ENCODE results near the gene CCDC87. TPM values are rescaled to one million over a fixed set of nuclear protein-coding genes. Genes with fewer than 3 reads are reported as not detected.
"Not testable (repeated sequence)": the region's sequence is repeated elsewhere in the genome, so short reads cannot be mapped to it uniquely, and the experiment has no call there.

The CCDC87 gene, protein sequence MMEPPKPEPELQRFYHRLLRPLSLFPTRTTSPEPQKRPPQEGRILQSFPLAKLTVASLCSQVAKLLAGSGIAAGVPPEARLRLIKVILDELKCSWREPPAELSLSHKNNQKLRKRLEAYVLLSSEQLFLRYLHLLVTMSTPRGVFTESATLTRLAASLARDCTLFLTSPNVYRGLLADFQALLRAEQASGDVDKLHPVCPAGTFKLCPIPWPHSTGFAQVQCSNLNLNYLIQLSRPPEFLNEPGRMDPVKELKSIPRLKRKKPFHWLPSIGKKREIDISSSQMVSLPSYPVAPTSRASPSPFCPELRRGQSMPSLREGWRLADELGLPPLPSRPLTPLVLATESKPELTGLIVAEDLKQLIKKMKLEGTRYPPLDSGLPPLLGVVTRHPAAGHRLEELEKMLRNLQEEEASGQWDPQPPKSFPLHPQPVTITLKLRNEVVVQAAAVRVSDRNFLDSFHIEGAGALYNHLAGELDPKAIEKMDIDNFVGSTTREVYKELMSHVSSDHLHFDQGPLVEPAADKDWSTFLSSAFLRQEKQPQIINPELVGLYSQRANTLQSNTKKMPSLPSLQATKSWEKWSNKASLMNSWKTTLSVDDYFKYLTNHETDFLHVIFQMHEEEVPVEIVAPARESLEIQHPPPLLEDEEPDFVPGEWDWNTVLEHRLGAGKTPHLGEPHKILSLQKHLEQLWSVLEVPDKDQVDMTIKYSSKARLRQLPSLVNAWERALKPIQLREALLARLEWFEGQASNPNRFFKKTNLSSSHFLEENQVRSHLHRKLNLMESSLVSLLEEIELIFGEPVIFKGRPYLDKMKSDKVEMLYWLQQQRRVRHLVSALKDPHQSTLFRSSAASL
- total RNA-seq (0.35 TPM), polyA plus RNA-seq (not detected)

- Mint-ChIP-seq H3K27ac (peak within 1 kb of the TSS; percentile 98 to 100 (median 99)), H3K36me3 (peaks cover 5% of the 10 kb centered on the region), H3K4me1 (peaks cover 9 to 46% (median 19%) of the 10 kb centered on the region in 4 donors), H3K9me3 (no peaks in the 10 kb centered on the region), H3K27me3 (no peaks in the 10 kb centered on the region), H3K4me3 (peak within 1 kb of the TSS; percentile 92 to 100 (median 100))
- Histone ChIP-seq H3K9me3 (ENCODE audit: control insufficient read depth in 2 of 2, low read length in 2 of 2) (no peaks in the 10 kb centered on the region), H3K4me1 (ENCODE audit: control insufficient read depth, insufficient read depth, low read length, poor library complexity, severe bottlenecking) (peaks cover 21% of the 10 kb centered on the region), H3K4me3 (ENCODE audit: low read depth, low read length) (peak within 1 kb of the TSS; percentile 73), H3K27ac (ENCODE audit: insufficient read depth, low read length, poor library complexity, severe bottlenecking) (peak within 1 kb of the TSS; percentile 84), H3K36me3 (ENCODE audit: control insufficient read depth, insufficient read depth, low read length) (no peaks in the 10 kb centered on the region), H3K27me3 (ENCODE audit: control insufficient read depth, insufficient read depth, low read length) (no peaks in the 10 kb centered on the region)
- DNase-seq: peak; percentile 96 to 99 (median 97)
- peak; percentile 95 to 96 for ATAC-seq (ENCODE audit: low read depth in 2 of 2)
These were observed at the start of gene CCDC87, which contains the start of gene CCS for GRCh38 chr11:66592457-66593302. TSS of gene CCDC87 (minus strand) at chr11:66593063. CDS start at chr11:66593015, 48 bp downstream. TSS of gene CCS (plus strand) at chr11:66593185. CDS start at chr11:66593262, 77 bp downstream.

DNA sequence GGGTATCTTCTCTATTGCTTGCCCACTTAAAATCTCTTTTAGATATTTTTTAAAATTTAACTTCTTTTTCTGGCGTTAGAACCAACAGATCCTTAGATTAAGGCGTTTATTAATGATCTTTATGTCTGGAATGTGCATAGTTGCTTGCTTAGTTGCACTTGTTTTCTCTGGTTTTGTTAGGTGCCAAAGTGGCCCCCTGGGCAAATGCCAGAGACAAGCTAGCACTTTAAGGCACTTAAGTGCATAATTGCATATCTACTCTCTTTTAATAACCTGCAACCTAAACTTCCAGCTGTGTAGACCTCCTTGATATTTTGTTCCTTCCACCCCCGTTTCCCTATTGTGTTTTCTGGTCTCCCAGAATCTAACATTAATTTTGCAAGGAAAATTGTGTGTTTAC lies 49.0 kb upstream of the CCDC87 start:
- Histone ChIP-seq H3K4me3 (ENCODE audit: low read depth, low read length) (peak overlapping the region; percentile 92), H3K4me1 (ENCODE audit: control insufficient read depth, insufficient read depth, low read length, poor library complexity, severe bottlenecking) (peaks cover 80% of the 10 kb centered on the region), H3K36me3 (ENCODE audit: control insufficient read depth, insufficient read depth, low read length) (peaks cover 69% of the 10 kb centered on the region), H3K27me3 (ENCODE audit: control insufficient read depth, insufficient read depth, low read length) (no peaks in the 10 kb centered on the region), H3K27ac (ENCODE audit: insufficient read depth, low read length, poor library complexity, severe bottlenecking) (peak overlapping the region; percentile 50), H3K9me3 (ENCODE audit: control insufficient read depth in 2 of 2, low read length in 2 of 2) (no peaks in the 10 kb centered on the region)
- DNase-seq: no peak
- ATAC-seq (ENCODE audit: low read depth in 2 of 2): no peak
- peaks cover 0 to 2% (median 0%) of the 10 kb centered on the region in 7 donors for H3K9me3 Mint-ChIP-seq
- H3K27ac Mint-ChIP-seq: peak overlapping the region in 1 of 3 donors; percentile 71
- no peaks in the 10 kb centered on the region for H3K27me3 Mint-ChIP-seq
- H3K36me3 Mint-ChIP-seq: peaks cover 64% of the 10 kb centered on the region
- peaks cover 40 to 90% (median 81%) of the 10 kb centered on the region in 4 donors for H3K4me1 Mint-ChIP-seq
- H3K4me3 Mint-ChIP-seq: peak overlapping the region; percentile 78 to 100 (median 96)

- not testable (repeated sequence) for H3K9me3 Mint-ChIP-seq; ATAC-seq (ENCODE audit: low read depth in 2 of 2); H3K27me3 Mint-ChIP-seq; H3K27me3 ChIP-seq (ENCODE audit: control insufficient read depth, insufficient read depth, low read length); DNase-seq; H3K9me3 ChIP-seq (ENCODE audit: control insufficient read depth in 2 of 2, low read length in 2 of 2)
- Histone ChIP-seq H3K4me1 (ENCODE audit: control insufficient read depth, insufficient read depth, low read length, poor library complexity, severe bottlenecking) (peaks cover 61% of the 10 kb centered on the region), H3K4me3 (ENCODE audit: low read depth, low read length) (peak overlapping the region; percentile 92), H3K36me3 (ENCODE audit: control insufficient read depth, insufficient read depth, low read length) (peaks cover 52% of the 10 kb centered on the region), H3K27ac (ENCODE audit: insufficient read depth, low read length, poor library complexity, severe bottlenecking) (peak overlapping the region; percentile 94)
- H3K27ac Mint-ChIP-seq: peak overlapping the region; percentile 95 to 99 (median 97)
- peak overlapping the region; percentile 94 to 100 (median 98) for H3K4me3 Mint-ChIP-seq
- H3K36me3 Mint-ChIP-seq: peaks cover 46% of the 10 kb centered on the region
- H3K4me1 Mint-ChIP-seq: peaks cover 23 to 77% (median 66%) of the 10 kb centered on the region in 4 donors
These were observed 47.0 kb upstream of the CCDC87 start for GRCh38 chr11:66639814-66640340.

DNA sequence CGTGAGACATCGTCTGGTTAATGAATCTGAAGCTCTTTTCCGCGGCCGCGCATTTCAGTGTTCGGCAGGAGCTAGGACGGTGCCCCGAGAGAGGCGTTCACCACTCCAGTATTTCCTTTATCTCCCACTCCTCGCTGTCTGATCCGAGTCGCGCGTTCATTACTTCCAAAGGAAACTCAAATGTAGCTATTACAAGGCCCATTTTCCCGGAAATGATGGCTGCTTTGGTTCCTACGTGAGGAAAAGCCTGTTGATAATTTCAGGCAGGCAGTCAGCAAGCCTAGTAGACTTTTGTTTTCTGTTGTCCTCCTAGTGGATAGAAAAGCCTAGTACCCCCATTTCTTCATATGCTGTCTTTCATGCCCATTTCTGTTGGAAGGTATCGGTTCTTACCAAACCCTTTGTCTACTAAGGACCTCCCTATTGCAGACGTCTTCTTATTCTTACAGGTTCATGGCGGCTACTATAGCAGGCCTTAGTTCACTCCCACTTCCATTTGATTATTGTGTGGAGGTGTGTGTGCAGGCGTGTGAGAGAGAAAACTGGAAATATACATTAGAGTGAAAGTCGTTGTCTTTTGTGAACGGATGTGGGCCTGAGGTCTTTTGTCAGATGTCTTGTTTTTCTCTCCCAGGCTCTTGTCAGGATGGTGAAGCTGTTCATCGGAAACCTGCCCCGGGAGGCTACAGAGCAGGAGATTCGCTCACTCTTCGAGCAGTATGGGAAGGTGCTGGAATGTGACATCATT lies 46.4 kb upstream of the CCDC87 start:
- H3K27ac ChIP-seq (ENCODE audit: insufficient read depth, low read length, poor library complexity, severe bottlenecking): peak overlapping the region; percentile 94
- H3K4me1 ChIP-seq (ENCODE audit: control insufficient read depth, insufficient read depth, low read length, poor library complexity, severe bottlenecking): peaks cover 54% of the 10 kb centered on the region
- Mint-ChIP-seq H3K9me3 (no peaks in the 10 kb centered on the region), H3K36me3 (peaks cover 45% of the 10 kb centered on the region), H3K4me3 (peak overlapping the region; percentile 94 to 100 (median 98)), H3K27ac (peak overlapping the region; percentile 95 to 99 (median 97)), H3K27me3 (no peaks in the 10 kb centered on the region), H3K4me1 (peaks cover 23 to 76% (median 66%) of the 10 kb centered on the region in 4 donors)
- peak overlapping the region; percentile 92 for H3K4me3 ChIP-seq (ENCODE audit: low read depth, low read length)
- no peaks in the 10 kb centered on the region for H3K9me3 ChIP-seq (ENCODE audit: control insufficient read depth in 2 of 2, low read length in 2 of 2)
- ATAC-seq (ENCODE audit: low read depth in 2 of 2): no peak
- no peaks in the 10 kb centered on the region for H3K27me3 ChIP-seq (ENCODE audit: control insufficient read depth, insufficient read depth, low read length)
- peak; percentile 23 to 62 (median 56) for DNase-seq
- H3K36me3 ChIP-seq (ENCODE audit: control insufficient read depth, insufficient read depth, low read length): peaks cover 45% of the 10 kb centered on the region

DNA sequence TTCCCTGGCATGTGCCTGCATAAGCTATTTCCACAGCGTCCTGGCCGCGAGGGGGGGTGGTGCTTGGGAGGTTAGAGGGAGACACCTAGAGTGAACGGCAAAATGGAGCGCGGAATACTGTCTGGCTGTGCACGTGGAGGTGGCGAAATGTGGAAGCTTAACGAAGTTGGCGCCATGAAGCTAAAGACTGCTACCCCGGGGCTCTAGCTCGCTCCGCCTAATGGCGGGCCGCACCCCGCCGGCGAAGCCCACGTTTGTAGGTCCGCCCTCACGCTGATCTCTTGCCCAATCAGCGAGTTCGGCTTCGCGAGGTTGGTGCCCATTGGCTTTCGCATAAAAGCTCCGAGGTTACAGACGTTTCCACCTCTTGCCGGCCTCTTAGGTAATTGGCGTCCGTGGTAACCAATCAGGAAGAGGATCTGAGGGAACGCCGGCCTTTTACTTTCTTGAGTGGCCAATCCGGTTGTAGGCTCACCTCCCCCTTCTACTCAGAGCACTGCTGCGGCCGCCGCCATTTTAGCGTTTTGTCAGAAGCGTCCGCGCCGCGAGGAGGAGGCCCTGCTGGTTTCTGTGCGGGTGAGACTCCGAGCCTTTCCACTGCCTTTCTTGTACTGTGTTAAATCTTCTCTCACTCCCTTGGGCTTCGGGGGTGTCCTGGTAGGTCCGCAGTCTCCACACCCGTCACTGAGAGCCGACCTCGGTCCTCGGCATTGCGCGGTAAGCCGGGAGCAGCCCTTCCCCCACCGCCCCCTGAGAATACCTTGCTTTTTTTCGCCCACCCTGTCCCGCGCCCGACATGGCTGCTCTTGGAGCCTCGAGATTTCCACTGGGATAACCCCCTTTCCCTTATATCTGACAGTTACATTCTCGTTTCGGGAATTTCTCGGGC lies 45.6 kb upstream of the CCDC87 start, which contains the start of gene RBM4:
Gene RBM4 (plus strand): TSS at position 527 of the 889 bp plus-strand sequence. CDS start 1,009 bp downstream, outside the sequence.
- Mint-ChIP-seq H3K36me3 (peaks cover 42% of the 10 kb centered on the region), H3K27ac (peak within 1 kb of the TSS; percentile 95 to 99 (median 97)), H3K4me1 (peaks cover 26 to 70% (median 62%) of the 10 kb centered on the region in 4 donors), H3K27me3 (no peaks in the 10 kb centered on the region), H3K9me3 (no peaks in the 10 kb centered on the region), H3K4me3 (peak within 1 kb of the TSS; percentile 94 to 100 (median 98))
- Histone ChIP-seq H3K4me3 (ENCODE audit: low read depth, low read length) (peak within 1 kb of the TSS; percentile 92), H3K36me3 (ENCODE audit: control insufficient read depth, insufficient read depth, low read length) (peaks cover 40% of the 10 kb centered on the region), H3K27ac (ENCODE audit: insufficient read depth, low read length, poor library complexity, severe bottlenecking) (peak within 1 kb of the TSS; percentile 94), H3K4me1 (ENCODE audit: control insufficient read depth, insufficient read depth, low read length, poor library complexity, severe bottlenecking) (peaks cover 46% of the 10 kb centered on the region), H3K27me3 (ENCODE audit: control insufficient read depth, insufficient read depth, low read length) (no peaks in the 10 kb centered on the region), H3K9me3 (ENCODE audit: control insufficient read depth in 2 of 2, low read length in 2 of 2) (no peaks in the 10 kb centered on the region)
- ATAC-seq (ENCODE audit: low read depth in 2 of 2): peak; percentile 91 to 93
- DNase-seq: peak; percentile 95 to 100 (median 98)

Measured in CD4-positive, CD25-positive, alpha-beta regulatory T cell (primary cell).